GM18861 (cell line): ENCODE measurements around the gene FAM3D.

ENCODE experiments used
- ATAC-seq: cut with Tn5 transposase; IDR thresholded peaks from one replicate; pipeline ENCODE4 v1.9.1; 2021; ENCODE audit not compliant: unreplicated experiment

The FAM3D gene

GRCh38 chr3:58657036-58657520 is 9.5 kb downstream of the FAM3D start:
- ATAC-seq = no peak

GRCh38 chr3:58656631-58657030 is 9.9 kb downstream of the FAM3D start:
- no peak for ATAC-seq

GRCh38 chr3:58654466-58654865 is 12.1 kb downstream of the FAM3D start:
- ATAC-seq = no peak

GRCh38 chr3:58652624-58653023 is 13.9 kb downstream of the FAM3D start:
- no peak for ATAC-seq

- ATAC-seq = no peak
Observed at GRCh38 chr3:58651276-58651675, 15.3 kb downstream of the FAM3D start.

- ATAC-seq = no peak
Observed at GRCh38 chr3:58647381-58648141, 19.0 kb downstream of the FAM3D start.

GRCh38 chr3:58646503-58646902 is 20.1 kb downstream of the FAM3D start:
- no peak for ATAC-seq

- ATAC-seq = no peak
Observed at GRCh38 chr3:58645726-58646125, 20.8 kb downstream of the FAM3D start.

- ATAC-seq = no peak
Observed at GRCh38 chr3:58642846-58643245, 23.7 kb downstream of the FAM3D start.

- peak; percentile 69 for ATAC-seq
Observed at GRCh38 chr3:58640700-58641372, 25.7 kb downstream of the FAM3D start.

- ATAC-seq = no peak
Observed at GRCh38 chr3:58639842-58640241, 26.7 kb downstream of the FAM3D start.

- no peak for ATAC-seq
Observed at GRCh38 chr3:58639001-58639400, 27.6 kb downstream of the FAM3D start.

- ATAC-seq = no peak
Observed at GRCh38 chr3:58638591-58638990, 28.0 kb downstream of the FAM3D start.

- ATAC-seq = no peak
Observed at GRCh38 chr3:58637509-58637908, 29.1 kb downstream of the FAM3D start.

GRCh38 chr3:58635371-58636285 is 30.9 kb downstream of the FAM3D start:
- ATAC-seq = no peak

GRCh38 chr3:58633157-58633865 is 33.3 kb downstream of the FAM3D start:
- no peak for ATAC-seq

GRCh38 chr3:58631742-58632141 is 34.8 kb downstream of the FAM3D start:
- ATAC-seq = no peak

- no peak for ATAC-seq
Observed at GRCh38 chr3:58630710-58631092, 35.9 kb downstream of the FAM3D start.

GRCh38 chr3:58630076-58630709 is 36.4 kb downstream of the FAM3D start:
- no peak for ATAC-seq

- no peak for ATAC-seq
Observed at GRCh38 chr3:58629629-58630028, 36.9 kb downstream of the FAM3D start.
